OCI-LY3 (cell line): Measurements from ENCODE around the gene UTP14C.
"Not testable (repeated sequence)": the region's sequence is repeated elsewhere in the genome, so short reads cannot be mapped to it uniquely, and the experiment has no call there.

ENCODE experiments used
- EZH2phosphoT487 ChIP-seq: fragments of 200-600 bp; shearing (Covaris generic); IDR thresholded peaks from 2 replicates; pipeline ENCODE4 v1.6.1; 2018; ENCODE audit warnings: antibody characterized with exemption, mixed run types, low read depth
- TF ChIP-seq, protein P1 (sequence below): fragments of 200-600, 300-600 bp; sonication (generic); IDR thresholded peaks from 2 replicates; pipeline ENCODE4 v1.5.1; 2014; ENCODE audit warnings: antibody characterized with exemption, low read length, low read depth

DNA sequence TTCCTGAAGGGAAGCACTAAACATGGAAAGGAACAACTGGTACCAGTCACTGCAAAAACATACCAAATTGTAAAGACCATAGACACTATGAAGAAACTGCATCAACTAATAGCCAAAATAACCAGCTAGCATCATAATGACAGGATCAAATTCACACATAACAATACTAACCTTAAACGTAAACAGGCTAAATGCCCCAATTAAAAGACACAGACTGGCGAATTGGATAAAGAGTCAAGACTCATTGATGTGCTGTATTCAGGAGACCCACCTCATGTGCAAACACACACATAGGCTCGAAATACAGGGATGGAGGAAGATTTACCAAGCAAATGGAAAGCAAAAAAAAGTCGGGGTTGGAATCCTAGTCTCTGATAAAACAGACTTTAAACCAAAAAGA lies 39.6 kb upstream of the UTP14C start:
- not testable (repeated sequence) for TF ChIP-seq EZH2phosphoT487
- TF ChIP-seq, protein P1, sequence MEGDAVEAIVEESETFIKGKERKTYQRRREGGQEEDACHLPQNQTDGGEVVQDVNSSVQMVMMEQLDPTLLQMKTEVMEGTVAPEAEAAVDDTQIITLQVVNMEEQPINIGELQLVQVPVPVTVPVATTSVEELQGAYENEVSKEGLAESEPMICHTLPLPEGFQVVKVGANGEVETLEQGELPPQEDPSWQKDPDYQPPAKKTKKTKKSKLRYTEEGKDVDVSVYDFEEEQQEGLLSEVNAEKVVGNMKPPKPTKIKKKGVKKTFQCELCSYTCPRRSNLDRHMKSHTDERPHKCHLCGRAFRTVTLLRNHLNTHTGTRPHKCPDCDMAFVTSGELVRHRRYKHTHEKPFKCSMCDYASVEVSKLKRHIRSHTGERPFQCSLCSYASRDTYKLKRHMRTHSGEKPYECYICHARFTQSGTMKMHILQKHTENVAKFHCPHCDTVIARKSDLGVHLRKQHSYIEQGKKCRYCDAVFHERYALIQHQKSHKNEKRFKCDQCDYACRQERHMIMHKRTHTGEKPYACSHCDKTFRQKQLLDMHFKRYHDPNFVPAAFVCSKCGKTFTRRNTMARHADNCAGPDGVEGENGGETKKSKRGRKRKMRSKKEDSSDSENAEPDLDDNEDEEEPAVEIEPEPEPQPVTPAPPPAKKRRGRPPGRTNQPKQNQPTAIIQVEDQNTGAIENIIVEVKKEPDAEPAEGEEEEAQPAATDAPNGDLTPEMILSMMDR: not testable (repeated sequence)
